Measurements from ENCODE around the gene VTI1B. TPM values are rescaled to one million over a fixed set of nuclear protein-coding genes. Genes with fewer than 3 reads are reported as not detected.
A peak's percentile ranks its signal among the peaks of the same experiment; 100 is the strongest.

VTI1B gene
- total and polyA plus RNA-seq, 2 experiments from 2014 or later = 44.7 to 96.1 TPM

DNA sequence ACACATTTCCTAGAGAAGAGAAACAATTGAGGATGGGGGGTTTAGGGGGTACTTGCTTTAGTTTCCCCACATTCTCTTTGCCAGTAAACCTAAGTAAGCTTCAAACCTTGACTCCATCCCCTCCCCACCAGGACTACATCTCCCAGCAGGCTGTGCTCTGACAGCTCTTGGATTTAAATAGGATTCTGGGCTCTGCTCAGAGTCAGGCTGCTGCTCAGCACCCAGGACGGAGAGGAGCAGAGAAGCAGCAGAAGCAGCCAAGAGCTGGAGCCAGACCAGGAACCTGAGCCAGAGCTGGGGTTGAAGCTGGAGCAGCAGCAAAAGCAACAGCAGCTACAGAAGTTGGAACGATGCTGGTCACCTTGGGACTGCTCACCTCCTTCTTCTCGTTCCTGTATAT is 47.9 kb upstream of the VTI1B start:
- Mint-ChIP-seq H3K36me3 (ENCODE audit: low read depth) (no peaks in the 10 kb centered on the region), H3K9me3 (no peaks in the 10 kb centered on the region; the same call in 2 of the 3 replicates), H3K4me1 (peaks cover 6% of the 10 kb centered on the region; the same call in 2 of the 3 replicates), H3K27me3 (ENCODE audit: insufficient read depth, low read depth, poor library complexity) (peaks cover 5% of the 10 kb centered on the region), H3K4me3 (peak overlapping the region; percentile 35; the same call in 2 of the 3 replicates), H3K27ac (no peak overlapping the region)
- H3K36me3 ChIP-seq (ENCODE audit: insufficient read depth) = no peaks in the 10 kb centered on the region
- H4K20me1 ChIP-seq (replicated peaks; ENCODE audit: insufficient read depth) = no peaks in the 10 kb centered on the region
- peak; percentile 74 for DNase-seq (ENCODE audit: low spot score)
- peak overlapping the region; percentile 56 for H3K4me2 ChIP-seq
- no peaks in the 10 kb centered on the region for H3F3A ChIP-seq (replicated peaks; ENCODE audit: low read depth)
- H3K9me2 ChIP-seq (ENCODE audit: insufficient read depth) = no peaks in the 10 kb centered on the region; the same call in 1 of the 2 replicates
- no peaks in the 10 kb centered on the region for H3K79me2 ChIP-seq (replicated peaks; ENCODE audit: insufficient read depth)
- H3K4me3 ChIP-seq = peak overlapping the region; percentile 19; the same call in 1 of the 2 replicates
- no peak for TF ChIP-seq EZH2 (IDR thresholded peaks at IDR 0.05; ENCODE audit: low read depth, unreplicated experiment)
- TF ChIP-seq EZH2phosphoT487 (IDR thresholded peaks at IDR 0.05; ENCODE audit: unreplicated experiment) = no peak
- TF ChIP-seq, protein P1, sequence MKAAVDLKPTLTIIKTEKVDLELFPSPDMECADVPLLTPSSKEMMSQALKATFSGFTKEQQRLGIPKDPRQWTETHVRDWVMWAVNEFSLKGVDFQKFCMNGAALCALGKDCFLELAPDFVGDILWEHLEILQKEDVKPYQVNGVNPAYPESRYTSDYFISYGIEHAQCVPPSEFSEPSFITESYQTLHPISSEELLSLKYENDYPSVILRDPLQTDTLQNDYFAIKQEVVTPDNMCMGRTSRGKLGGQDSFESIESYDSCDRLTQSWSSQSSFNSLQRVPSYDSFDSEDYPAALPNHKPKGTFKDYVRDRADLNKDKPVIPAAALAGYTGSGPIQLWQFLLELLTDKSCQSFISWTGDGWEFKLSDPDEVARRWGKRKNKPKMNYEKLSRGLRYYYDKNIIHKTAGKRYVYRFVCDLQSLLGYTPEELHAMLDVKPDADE (IDR thresholded peaks at IDR 0.05) = 0 out of 2 replicates have a peak, but pooled peaks have one; percentile 38
- 0 out of 2 replicates have a peak, but pooled peaks have one; percentile 34 for TF ChIP-seq CREB1 (CRISPR knock-in tag; IDR thresholded peaks at IDR 0.05; ENCODE audit: low read depth)
- TF ChIP-seq, protein P2, sequence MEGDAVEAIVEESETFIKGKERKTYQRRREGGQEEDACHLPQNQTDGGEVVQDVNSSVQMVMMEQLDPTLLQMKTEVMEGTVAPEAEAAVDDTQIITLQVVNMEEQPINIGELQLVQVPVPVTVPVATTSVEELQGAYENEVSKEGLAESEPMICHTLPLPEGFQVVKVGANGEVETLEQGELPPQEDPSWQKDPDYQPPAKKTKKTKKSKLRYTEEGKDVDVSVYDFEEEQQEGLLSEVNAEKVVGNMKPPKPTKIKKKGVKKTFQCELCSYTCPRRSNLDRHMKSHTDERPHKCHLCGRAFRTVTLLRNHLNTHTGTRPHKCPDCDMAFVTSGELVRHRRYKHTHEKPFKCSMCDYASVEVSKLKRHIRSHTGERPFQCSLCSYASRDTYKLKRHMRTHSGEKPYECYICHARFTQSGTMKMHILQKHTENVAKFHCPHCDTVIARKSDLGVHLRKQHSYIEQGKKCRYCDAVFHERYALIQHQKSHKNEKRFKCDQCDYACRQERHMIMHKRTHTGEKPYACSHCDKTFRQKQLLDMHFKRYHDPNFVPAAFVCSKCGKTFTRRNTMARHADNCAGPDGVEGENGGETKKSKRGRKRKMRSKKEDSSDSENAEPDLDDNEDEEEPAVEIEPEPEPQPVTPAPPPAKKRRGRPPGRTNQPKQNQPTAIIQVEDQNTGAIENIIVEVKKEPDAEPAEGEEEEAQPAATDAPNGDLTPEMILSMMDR (conservative IDR thresholded peaks at IDR 0.05; ENCODE audit: low read depth in 2 of 2) = no peak
- peak; percentile 99 for ATAC-seq
- H3K27ac ChIP-seq (ENCODE audit: low read depth) = no peak overlapping the region
- no peaks in the 10 kb centered on the region for H3K4me1 ChIP-seq (ENCODE audit: insufficient read depth)
- no peaks in the 10 kb centered on the region for H3K27me3 ChIP-seq (ENCODE audit: insufficient read depth)
- peak overlapping the region; percentile 76 for H2AFZ ChIP-seq

DNA sequence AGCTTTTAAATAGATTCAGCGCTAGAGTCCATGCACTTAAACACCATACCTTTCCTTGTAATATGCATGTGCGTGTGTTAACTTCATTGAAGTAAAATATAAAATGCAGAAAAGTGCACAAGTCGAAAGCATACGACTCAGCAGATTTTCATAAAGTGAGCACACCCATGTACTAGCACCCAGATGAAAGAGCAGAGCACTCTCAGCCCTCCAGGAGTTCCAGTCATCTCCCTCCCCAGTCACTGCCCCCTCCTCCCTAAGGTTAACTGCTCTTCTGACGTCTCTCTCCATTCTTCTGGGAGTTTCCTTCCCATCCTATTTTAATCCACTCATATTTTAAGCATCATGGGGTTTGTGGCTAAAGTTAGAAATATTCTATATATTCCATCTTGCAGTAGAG is 47.4 kb upstream of the VTI1B start:
- Mint-ChIP-seq H3K27me3 (ENCODE audit: insufficient read depth, low read depth, poor library complexity) (peaks cover 5% of the 10 kb centered on the region), H3K27ac (no peak overlapping the region), H3K4me3 (no peak overlapping the region), H3K36me3 (ENCODE audit: low read depth) (no peaks in the 10 kb centered on the region), H3K9me3 (no peaks in the 10 kb centered on the region; the same call in 2 of the 3 replicates), H3K4me1 (peaks cover 6% of the 10 kb centered on the region; the same call in 2 of the 3 replicates)
- H2AFZ ChIP-seq = no peak overlapping the region
- H3K4me3 ChIP-seq = no peak overlapping the region
- no peaks in the 10 kb centered on the region for H3F3A ChIP-seq (replicated peaks; ENCODE audit: low read depth)
- no peaks in the 10 kb centered on the region for H3K27me3 ChIP-seq (ENCODE audit: insufficient read depth)
- no peak for ATAC-seq
- DNase-seq (ENCODE audit: low spot score) = no peak
- no peaks in the 10 kb centered on the region for H3K4me1 ChIP-seq (ENCODE audit: insufficient read depth)
- H3K9me2 ChIP-seq (ENCODE audit: insufficient read depth) = no peaks in the 10 kb centered on the region; the same call in 1 of the 2 replicates
- no peaks in the 10 kb centered on the region for H4K20me1 ChIP-seq (replicated peaks; ENCODE audit: insufficient read depth)
- H3K27ac ChIP-seq (ENCODE audit: low read depth) = no peak overlapping the region
- H3K79me2 ChIP-seq (replicated peaks; ENCODE audit: insufficient read depth) = no peaks in the 10 kb centered on the region
- no peak overlapping the region for H3K4me2 ChIP-seq
- no peaks in the 10 kb centered on the region for H3K36me3 ChIP-seq (ENCODE audit: insufficient read depth)
- no peak for TF ChIP-seq EZH2 (IDR thresholded peaks at IDR 0.05; ENCODE audit: low read depth, unreplicated experiment)
- no peak for TF ChIP-seq JUNB (IDR thresholded peaks at IDR 0.05; ENCODE audit: unreplicated experiment)
- TF ChIP-seq, protein P1 (IDR thresholded peaks at IDR 0.05) = no peak
- TF ChIP-seq CREB1 (CRISPR knock-in tag; IDR thresholded peaks at IDR 0.05; ENCODE audit: low read depth) = no peak
- no peak for TF ChIP-seq ZNF331 (CRISPR knock-in tag; IDR thresholded peaks at IDR 0.05; ENCODE audit: low read depth)
- TF ChIP-seq, protein P2 (conservative IDR thresholded peaks at IDR 0.05; ENCODE audit: low read depth in 2 of 2) = no peak
